H9 (cell line): ENCODE measurements around the gene ARHGAP15. TPM values are rescaled to one million over a fixed set of nuclear protein-coding genes. Genes with fewer than 3 reads are reported as not detected.

Experiments used
- DNase-seq: peaks from one replicate; pipeline ENCODE4 v3.0.0-alpha.2; 2017
- H2AFZ ChIP-seq: one replicate; pipeline ENCODE4 v1.6.1; 2013; ENCODE audit warnings: mild to moderate bottlenecking, low read length, control low read depth, moderate library complexity
- H2AK5ac ChIP-seq: 2 replicates; pipeline ENCODE4 v1.6.1; 2013; ENCODE audit warnings: low read length, control low read depth, mixed read lengths; ENCODE audit not compliant: insufficient read length
- H2BK120ac ChIP-seq: one replicate; pipeline ENCODE4 v1.6.1; 2013; ENCODE audit warnings: low read depth, mild to moderate bottlenecking, low read length, control low read depth, inconsistent platforms; ENCODE audit not compliant: poor library complexity, severe bottlenecking
- H2BK12ac ChIP-seq: 2 replicates; pipeline ENCODE4 v1.6.1; 2013; ENCODE audit warnings: low read length, control low read depth, mixed read lengths, low read depth; ENCODE audit not compliant: insufficient read length
- H2BK15ac ChIP-seq: 2 replicates; pipeline ENCODE4 v1.6.1; 2013; ENCODE audit warnings: low read depth, low read length, control low read depth
- H2BK20ac ChIP-seq: one replicate; pipeline ENCODE4 v1.6.1; 2013; ENCODE audit warnings: low read depth, mild to moderate bottlenecking, low read length, control low read depth, inconsistent platforms; ENCODE audit not compliant: poor library complexity, severe bottlenecking
- H2BK5ac ChIP-seq: 2 replicates; pipeline ENCODE4 v1.6.1; 2013; ENCODE audit warnings: low read length, control low read depth, mixed read lengths; ENCODE audit not compliant: insufficient read length
- H3K14ac ChIP-seq: 2 replicates; pipeline ENCODE4 v1.6.1; 2013; ENCODE audit warnings: low read length, control low read depth; ENCODE audit not compliant: insufficient read depth
- H3K18ac ChIP-seq: 2 replicates; pipeline ENCODE4 v1.6.1; 2013; ENCODE audit warnings: low read depth, mild to moderate bottlenecking, mixed read lengths, low read length, control low read depth; ENCODE audit not compliant: insufficient read length
- H3K23ac ChIP-seq: 2 replicates; pipeline ENCODE4 v1.6.1; 2013; ENCODE audit warnings: low read length, control low read depth, mixed read lengths, low read depth; ENCODE audit not compliant: insufficient read length
- H3K23me2 ChIP-seq: 2 replicates; pipeline ENCODE4 v1.6.1; 2013; ENCODE audit warnings: low read depth, mild to moderate bottlenecking, mixed read lengths, low read length, control low read depth; ENCODE audit not compliant: insufficient read length, poor library complexity, severe bottlenecking
- H3K27ac ChIP-seq: 2 replicates; pipeline ENCODE4 v1.5.1; 2013; ENCODE audit warnings: low read length, control low read depth, mixed read lengths, low read depth; ENCODE audit not compliant: insufficient read length
- H3K27me3 ChIP-seq: 2 replicates; pipeline ENCODE4 v1.6.1; 2013; ENCODE audit warnings: low read length, control low read depth, inconsistent platforms; ENCODE audit not compliant: insufficient read depth
- H3K4ac ChIP-seq: 2 replicates; pipeline ENCODE4 v1.6.1; 2013; ENCODE audit warnings: low read depth, mild to moderate bottlenecking, control low read depth, inconsistent platforms, low read length, moderate library complexity
- H3K4me1 ChIP-seq: 2 replicates; pipeline ENCODE4 v1.6.1; 2013; ENCODE audit warnings: low read length, control low read depth, inconsistent platforms; ENCODE audit not compliant: insufficient read depth
- H3K4me2 ChIP-seq: 2 replicates; pipeline ENCODE4 v1.6.1; 2013; ENCODE audit warnings: low read length, control low read depth, mixed read lengths; ENCODE audit not compliant: insufficient read length, insufficient read depth
- H3K56ac ChIP-seq: 2 replicates; pipeline ENCODE4 v1.6.1; 2013; ENCODE audit warnings: low read depth, mild to moderate bottlenecking, mixed read lengths, low read length, control low read depth; ENCODE audit not compliant: insufficient read length
- H3K79me1 ChIP-seq: 2 replicates; pipeline ENCODE4 v1.6.1; 2013; ENCODE audit warnings: low read depth, mild to moderate bottlenecking, moderate library complexity, low read length, control low read depth, inconsistent platforms; ENCODE audit not compliant: insufficient read depth, poor library complexity, severe bottlenecking
- H3K79me2 ChIP-seq: 2 replicates; pipeline ENCODE4 v1.6.1; 2013; ENCODE audit warnings: low read length, control low read depth, inconsistent platforms; ENCODE audit not compliant: insufficient read depth
- H3K9ac ChIP-seq: 2 replicates; pipeline ENCODE4 v1.6.1; 2013; ENCODE audit warnings: low read length, control low read depth, mixed read lengths; ENCODE audit not compliant: insufficient read length; ENCODE audit errors: extremely low read depth
- H3K9me3 ChIP-seq: one replicate; pipeline ENCODE4 v1.6.1; 2013; ENCODE audit warnings: low read depth, low read length, inconsistent platforms; ENCODE audit not compliant: control insufficient read depth
- H3T11ph ChIP-seq: one replicate; pipeline ENCODE4 v1.6.1; 2013; ENCODE audit warnings: mild to moderate bottlenecking, low read length, control low read depth, inconsistent platforms
- H4K20me1 ChIP-seq: one replicate; pipeline ENCODE4 v1.6.1; 2013; ENCODE audit not compliant: control insufficient read depth, insufficient read length, insufficient read depth
- H4K5ac ChIP-seq: 2 replicates; pipeline ENCODE4 v1.6.1; 2013; ENCODE audit warnings: low read depth, mild to moderate bottlenecking, mixed read lengths, low read length, control low read depth; ENCODE audit not compliant: insufficient read length
- H4K8ac ChIP-seq: replicated peaks from 2 replicates; pipeline ENCODE4 v1.6.1; 2013; ENCODE audit warnings: low read length, control low read depth, mixed read lengths, low read depth; ENCODE audit not compliant: insufficient read length
- H4K91ac ChIP-seq: 2 replicates; pipeline ENCODE4 v1.6.1; 2013; ENCODE audit warnings: low read depth, mild to moderate bottlenecking, moderate library complexity, mixed read lengths, low read length, control low read depth; ENCODE audit not compliant: insufficient read length
- H3K27ac Mint-ChIP-seq, 3 experiments: 2 replicates in 2 of 3; 3 replicates in 1 of 3; pipeline ENCODE4 v1.8.0; 2020 to 2021; ENCODE audit warnings: mixed read lengths in 3 of 3, mild to moderate bottlenecking in 1 of 3, moderate library complexity in 1 of 3
- H3K27me3 Mint-ChIP-seq: 2 replicates; pipeline ENCODE4 v1.8.0; 2021; ENCODE audit warnings: low read depth, mild to moderate bottlenecking, moderate library complexity, mixed read lengths
- H3K36me3 Mint-ChIP-seq, 3 experiments: 2 replicates in 2 of 3; 3 replicates in 1 of 3; pipeline ENCODE4 v1.8.0; 2020 to 2021; ENCODE audit warnings: low read depth in 3 of 3, mixed read lengths in 3 of 3; ENCODE audit not compliant: insufficient read depth in 1 of 3
- H3K4me1 Mint-ChIP-seq, 2 experiments: 2 replicates each; pipeline ENCODE4 v1.8.0; 2020; ENCODE audit warnings: mixed read lengths in 2 of 2
- H3K4me3 Mint-ChIP-seq, 2 experiments: 2 replicates in 1 of 2; 3 replicates in 1 of 2; pipeline ENCODE4 v1.8.0; 2020 to 2021; ENCODE audit warnings: mild to moderate bottlenecking in 2 of 2, mixed read lengths in 2 of 2, moderate library complexity in 1 of 2
- H3K9me3 Mint-ChIP-seq, 2 experiments: 2 replicates in 1 of 2; 3 replicates in 1 of 2; pipeline ENCODE4 v1.8.0; 2020; ENCODE audit warnings: mild to moderate bottlenecking in 2 of 2, mixed read lengths in 2 of 2, moderate library complexity in 1 of 2
- WGBS: extraction: QIAGEN DNeasy Blood & Tissue Kit; methylation state at CpG from one replicate; pipeline ENCODE4 v1.1.7; 2013; ENCODE audit warnings: missing lambda C conversion rate, low lambda C conversion rate, mixed read lengths; ENCODE audit not compliant: insufficient read length; ENCODE audit errors: extremely low coverage; 5-methylcytosine and 5-hydroxymethylcytosine counted together
- total RNA-seq: library from RNA; stranded (reverse); gene quantifications from 2 replicates; pipeline ENCODE4 v1.2.1, GENCODE V29; 2021
- TF ChIP-seq, protein P1 (sequence below): fragments of 200-600 bp; sonication (generic); conservative IDR thresholded peaks from 3 replicates; pipeline ENCODE4 v1.8.0; 2021; ENCODE audit warnings: antibody characterized with exemption, mild to moderate bottlenecking

The ARHGAP15 gene
- total RNA-seq, 1 experiment from 2014 or later: not detected

DNA sequence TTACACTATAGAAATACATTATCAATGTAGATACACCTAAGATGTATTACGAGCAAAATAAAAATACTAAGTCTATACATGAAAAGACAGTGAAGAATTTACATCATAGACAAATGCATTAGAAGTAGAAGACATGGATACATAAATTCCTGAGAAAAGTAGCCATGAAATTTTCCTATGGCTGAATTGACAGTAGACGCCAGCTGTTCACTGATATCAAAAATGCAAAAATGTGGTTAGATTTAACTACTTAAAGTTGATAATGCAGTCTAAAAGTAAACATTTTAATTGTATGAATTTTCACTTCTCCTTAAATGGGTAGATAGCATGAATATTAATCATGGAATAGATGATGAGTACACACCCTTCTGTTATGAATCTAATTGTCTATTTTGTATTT, 350.9 kb downstream of the ARHGAP15 start:
- H3K23ac ChIP-seq: no peak overlapping the region

More for the DNA sequence above, 350.9 kb downstream of the ARHGAP15 start:
- Histone ChIP-seq H3K4me1 (no peaks in the 10 kb centered on the region), H3K4ac (no peak overlapping the region), H2BK120ac (no peak overlapping the region), H3T11ph (no peak overlapping the region), H3K23me2 (no peaks in the 10 kb centered on the region), H2BK15ac (no peak overlapping the region), H3K56ac (no peak overlapping the region), H3K27me3 (no peaks in the 10 kb centered on the region; the same call in 1 of the 2 replicates), H4K91ac (no peak overlapping the region), H2AFZ (no peak overlapping the region), H3K14ac (no peak overlapping the region), H3K9ac (no peak overlapping the region), H2BK5ac (no peak overlapping the region), H2AK5ac (no peak overlapping the region), H3K9me3 (no peaks in the 10 kb centered on the region), H4K8ac (no peak overlapping the region), H3K4me2 (no peak overlapping the region), H3K27ac (no peak overlapping the region), H3K79me2 (no peaks in the 10 kb centered on the region), H4K5ac (no peak overlapping the region), H3K79me1 (no peaks in the 10 kb centered on the region), H4K20me1 (no peaks in the 10 kb centered on the region), H3K18ac (no peak overlapping the region), H2BK12ac (no peak overlapping the region), H2BK20ac (no peak overlapping the region)
- H3K9me3 Mint-ChIP-seq: no peaks in the 10 kb centered on the region
- no peak for DNase-seq
- TF ChIP-seq, protein P1, sequence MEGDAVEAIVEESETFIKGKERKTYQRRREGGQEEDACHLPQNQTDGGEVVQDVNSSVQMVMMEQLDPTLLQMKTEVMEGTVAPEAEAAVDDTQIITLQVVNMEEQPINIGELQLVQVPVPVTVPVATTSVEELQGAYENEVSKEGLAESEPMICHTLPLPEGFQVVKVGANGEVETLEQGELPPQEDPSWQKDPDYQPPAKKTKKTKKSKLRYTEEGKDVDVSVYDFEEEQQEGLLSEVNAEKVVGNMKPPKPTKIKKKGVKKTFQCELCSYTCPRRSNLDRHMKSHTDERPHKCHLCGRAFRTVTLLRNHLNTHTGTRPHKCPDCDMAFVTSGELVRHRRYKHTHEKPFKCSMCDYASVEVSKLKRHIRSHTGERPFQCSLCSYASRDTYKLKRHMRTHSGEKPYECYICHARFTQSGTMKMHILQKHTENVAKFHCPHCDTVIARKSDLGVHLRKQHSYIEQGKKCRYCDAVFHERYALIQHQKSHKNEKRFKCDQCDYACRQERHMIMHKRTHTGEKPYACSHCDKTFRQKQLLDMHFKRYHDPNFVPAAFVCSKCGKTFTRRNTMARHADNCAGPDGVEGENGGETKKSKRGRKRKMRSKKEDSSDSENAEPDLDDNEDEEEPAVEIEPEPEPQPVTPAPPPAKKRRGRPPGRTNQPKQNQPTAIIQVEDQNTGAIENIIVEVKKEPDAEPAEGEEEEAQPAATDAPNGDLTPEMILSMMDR: no peak
- peaks cover 34 to 39% of the 10 kb centered on the region in 2 experiments for H3K4me1 Mint-ChIP-seq
- no peaks in the 10 kb centered on the region for H3K36me3 Mint-ChIP-seq
- H3K4me3 Mint-ChIP-seq: no peak overlapping the region
- WGBS: no CpG with 5 or more reads among the region's 2 CpGs
- H3K27ac Mint-ChIP-seq: no peak overlapping the region
- H3K27me3 Mint-ChIP-seq: peaks cover 36% of the 10 kb centered on the region
